BE2C (cell line): ENCODE measurements around the gene PLCB4.

Experiments used
- DNase-seq: peaks from one replicate; pipeline ENCODE4 v3.0.0-alpha.2; 2020
- H3K27me3 ChIP-seq: fragments of 250-450 bp; sonication (Bioruptor Pico); 2 replicates; pipeline ENCODE4 v1.5.1; 2020; ENCODE audit warnings: mild to moderate bottlenecking
- H3K36me3 ChIP-seq: fragments of 250-450 bp; sonication (Bioruptor Pico); 2 replicates; pipeline ENCODE4 v1.5.1; 2020; ENCODE audit warnings: mild to moderate bottlenecking
- H3K4me1 ChIP-seq: fragments of 250-450 bp; sonication (Bioruptor Pico); 2 replicates; pipeline ENCODE4 v1.5.1; 2020
- H3K4me3 ChIP-seq: 2 replicates; pipeline ENCODE4 v1.5.1; 2011; ENCODE audit warnings: low read depth, low read length
- H3K9me3 ChIP-seq: fragments of 250-450 bp; sonication (Bioruptor Pico); 2 replicates; pipeline ENCODE4 v1.5.1; 2020
- TF ChIP-seq, protein P1 (sequence below): IDR thresholded peaks from 2 replicates; pipeline ENCODE4 v1.5.1; 2012; ENCODE audit warnings: mild to moderate bottlenecking, low read depth, low read length

PLCB4 gene

DNA sequence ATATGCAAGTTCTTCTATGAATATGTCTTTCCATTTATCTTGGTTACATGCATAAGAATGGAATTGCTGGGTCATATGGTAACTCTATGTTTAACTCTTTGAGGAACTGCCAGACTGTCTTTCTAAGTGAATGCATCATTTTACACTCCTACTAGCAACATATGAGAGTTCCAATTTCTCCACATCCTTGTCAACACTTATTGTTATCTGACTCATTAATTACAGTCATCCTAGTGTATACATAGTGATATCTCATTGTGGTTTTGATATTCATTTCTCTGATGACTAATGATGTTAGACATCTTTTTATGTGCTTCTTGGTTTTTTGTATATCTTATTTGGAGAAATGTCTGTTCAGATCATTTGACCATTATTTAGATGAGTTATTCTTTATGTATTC, 348.8 kb downstream of the PLCB4 start:
- Histone ChIP-seq H3K36me3 (peaks cover 25% of the 10 kb centered on the region), H3K4me3 (no peak overlapping the region), H3K9me3 (no peaks in the 10 kb centered on the region), H3K4me1 (no peaks in the 10 kb centered on the region), H3K27me3 (no peaks in the 10 kb centered on the region)
- DNase-seq, result no peak
- TF ChIP-seq, protein P1, sequence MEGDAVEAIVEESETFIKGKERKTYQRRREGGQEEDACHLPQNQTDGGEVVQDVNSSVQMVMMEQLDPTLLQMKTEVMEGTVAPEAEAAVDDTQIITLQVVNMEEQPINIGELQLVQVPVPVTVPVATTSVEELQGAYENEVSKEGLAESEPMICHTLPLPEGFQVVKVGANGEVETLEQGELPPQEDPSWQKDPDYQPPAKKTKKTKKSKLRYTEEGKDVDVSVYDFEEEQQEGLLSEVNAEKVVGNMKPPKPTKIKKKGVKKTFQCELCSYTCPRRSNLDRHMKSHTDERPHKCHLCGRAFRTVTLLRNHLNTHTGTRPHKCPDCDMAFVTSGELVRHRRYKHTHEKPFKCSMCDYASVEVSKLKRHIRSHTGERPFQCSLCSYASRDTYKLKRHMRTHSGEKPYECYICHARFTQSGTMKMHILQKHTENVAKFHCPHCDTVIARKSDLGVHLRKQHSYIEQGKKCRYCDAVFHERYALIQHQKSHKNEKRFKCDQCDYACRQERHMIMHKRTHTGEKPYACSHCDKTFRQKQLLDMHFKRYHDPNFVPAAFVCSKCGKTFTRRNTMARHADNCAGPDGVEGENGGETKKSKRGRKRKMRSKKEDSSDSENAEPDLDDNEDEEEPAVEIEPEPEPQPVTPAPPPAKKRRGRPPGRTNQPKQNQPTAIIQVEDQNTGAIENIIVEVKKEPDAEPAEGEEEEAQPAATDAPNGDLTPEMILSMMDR, result no peak

DNA sequence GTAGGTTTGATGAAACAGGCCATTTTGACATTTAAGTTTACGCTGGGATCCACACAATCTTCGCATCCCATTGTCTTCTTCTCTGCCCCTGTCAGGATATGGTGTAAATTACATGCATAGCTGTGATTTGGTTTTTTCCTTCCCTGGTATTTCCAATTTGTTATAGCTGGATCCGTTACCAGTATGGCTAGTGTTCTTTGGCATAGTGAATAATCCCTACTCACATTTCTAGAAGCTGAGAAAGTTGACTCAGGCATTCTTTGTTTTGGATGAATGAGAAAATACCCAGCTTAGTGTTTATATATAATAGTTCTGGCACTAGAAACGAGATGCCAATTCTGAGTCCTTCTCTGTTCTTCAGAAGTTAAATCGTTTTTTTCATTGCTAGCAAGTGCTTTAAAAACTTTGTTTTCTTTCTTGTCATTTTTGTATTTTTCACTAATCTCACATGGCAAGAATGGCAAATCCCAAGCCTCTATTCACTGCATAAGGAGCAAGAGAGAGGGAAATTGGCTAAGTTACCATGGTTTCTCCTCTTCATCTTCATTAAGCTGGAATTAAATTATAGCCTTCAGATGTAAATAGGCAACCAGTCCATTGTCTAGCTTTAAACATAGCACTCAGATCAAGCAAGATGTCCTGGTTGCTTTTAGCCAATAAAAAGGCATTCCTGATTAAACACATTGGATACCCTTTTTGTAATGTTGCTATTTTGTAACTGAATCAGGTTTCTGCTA, 353.6 kb downstream of the PLCB4 start:
- no peaks in the 10 kb centered on the region for H3K27me3 ChIP-seq
- no peaks in the 10 kb centered on the region for H3K9me3 ChIP-seq
- H3K4me1 ChIP-seq, result no peaks in the 10 kb centered on the region
- peaks cover 30% of the 10 kb centered on the region for H3K36me3 ChIP-seq
- no peak overlapping the region for H3K4me3 ChIP-seq
- TF ChIP-seq, protein P1, result no peak
- no peak for DNase-seq

DNA sequence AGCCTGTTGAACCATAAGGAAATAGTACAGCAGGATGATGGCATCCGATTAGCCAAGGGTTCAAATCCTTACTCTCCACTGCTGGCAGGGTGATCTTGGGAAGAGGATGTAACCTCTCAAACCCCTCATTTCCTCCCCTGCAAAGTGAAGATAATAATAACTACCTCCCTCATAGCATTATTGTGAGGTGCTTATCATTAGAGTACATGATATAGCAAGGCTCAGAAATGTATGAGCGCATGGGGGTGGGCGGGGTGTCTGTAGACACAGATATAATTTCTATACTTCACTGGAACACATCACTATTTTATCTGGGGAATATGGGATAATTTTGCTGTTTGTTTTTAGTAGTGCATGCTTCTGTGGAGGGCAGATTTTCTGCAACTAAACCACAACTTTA, 355.7 kb downstream of the PLCB4 start:
- TF ChIP-seq, protein P1, result no peak
- H3K36me3 ChIP-seq, result peaks cover 36% of the 10 kb centered on the region
- H3K4me3 ChIP-seq, result no peak overlapping the region
- no peaks in the 10 kb centered on the region for H3K27me3 ChIP-seq
- H3K9me3 ChIP-seq, result no peaks in the 10 kb centered on the region
- H3K4me1 ChIP-seq, result no peaks in the 10 kb centered on the region
- DNase-seq, result no peak

DNA sequence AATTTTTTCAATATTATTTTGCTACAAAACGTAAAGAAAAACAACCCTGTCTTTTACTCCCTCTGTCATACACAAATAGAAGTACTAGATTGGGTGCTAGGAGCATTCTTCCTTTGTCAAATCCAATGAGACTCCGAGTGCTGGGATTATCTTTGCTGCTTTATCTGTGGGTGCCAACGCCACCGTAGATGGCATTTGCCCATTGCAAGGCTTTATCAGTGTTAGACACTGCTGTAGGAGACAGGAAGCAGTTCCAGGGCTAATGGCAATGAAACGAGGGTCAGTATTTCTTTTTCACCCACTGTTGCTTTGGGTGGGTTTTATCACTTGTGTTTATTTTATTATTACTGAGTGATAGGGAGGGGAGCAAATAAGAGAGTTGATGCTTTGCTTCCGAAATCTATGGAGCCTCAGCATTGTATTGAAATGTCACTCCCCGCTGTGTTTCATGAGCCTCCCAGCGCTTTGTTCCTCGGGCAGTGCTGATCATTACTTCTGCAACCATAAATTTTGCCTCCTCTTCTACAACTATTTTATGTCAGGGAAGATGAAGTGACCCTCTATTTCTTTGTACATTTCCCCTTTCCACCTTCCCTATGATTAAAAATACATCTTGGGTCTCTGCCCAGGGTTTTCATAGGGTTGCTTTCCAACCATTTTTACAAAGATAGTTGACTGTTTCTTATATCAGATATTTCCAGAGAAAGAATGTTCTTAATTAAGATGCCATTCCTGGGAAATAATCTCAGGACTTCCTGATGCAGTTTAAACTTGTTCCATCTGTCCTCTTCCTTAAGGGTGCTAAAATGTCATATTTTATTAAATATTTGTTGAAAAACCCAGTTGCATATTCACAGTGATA, 358.8 kb downstream of the PLCB4 start:
- TF ChIP-seq, protein P1, result no peak
- peaks cover 23% of the 10 kb centered on the region for H3K36me3 ChIP-seq
- no peak for DNase-seq
- H3K4me1 ChIP-seq, result no peaks in the 10 kb centered on the region
- H3K9me3 ChIP-seq, result no peaks in the 10 kb centered on the region
- H3K4me3 ChIP-seq, result no peak overlapping the region
- H3K27me3 ChIP-seq, result no peaks in the 10 kb centered on the region

DNA sequence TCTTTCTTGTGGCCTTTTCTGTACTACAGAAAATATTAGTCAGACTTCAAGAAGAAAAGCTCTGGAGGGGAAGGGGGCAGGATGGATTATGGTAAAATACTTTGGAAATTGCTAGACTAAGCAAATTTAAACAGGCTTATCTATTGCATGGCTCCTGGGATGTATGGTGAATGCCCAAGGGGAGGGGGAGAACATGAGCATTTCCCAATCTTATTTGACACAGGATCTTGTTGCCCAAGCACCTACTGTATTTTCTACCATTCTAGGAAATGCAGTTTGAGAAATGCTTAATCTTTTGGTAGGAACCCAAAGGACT, 359.4 kb downstream of the PLCB4 start:
- TF ChIP-seq, protein P1, result no peak
- H3K9me3 ChIP-seq, result no peaks in the 10 kb centered on the region
- no peak for DNase-seq
- peaks cover 23% of the 10 kb centered on the region for H3K36me3 ChIP-seq
- H3K4me3 ChIP-seq, result no peak overlapping the region
- no peaks in the 10 kb centered on the region for H3K27me3 ChIP-seq
- no peaks in the 10 kb centered on the region for H3K4me1 ChIP-seq

DNA sequence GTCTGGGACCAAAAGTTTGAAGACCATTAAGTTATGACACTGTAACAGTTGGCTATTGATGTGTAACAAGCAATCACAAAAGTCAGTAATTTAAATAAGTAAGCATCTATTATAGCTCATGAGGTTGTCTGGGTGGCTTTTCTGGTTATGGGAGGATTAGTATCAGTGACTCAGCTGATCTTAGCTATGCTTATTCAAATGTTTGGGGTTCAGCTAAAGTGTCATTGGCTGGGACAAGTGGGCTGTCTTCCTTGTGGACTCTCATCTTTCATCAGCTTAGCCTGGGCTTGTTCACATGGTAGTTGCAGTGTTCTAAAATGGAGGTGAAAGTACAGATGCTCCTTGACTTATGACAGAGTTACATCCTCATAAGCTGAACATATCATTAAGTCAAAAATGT, 370.9 kb downstream of the PLCB4 start:
- no peak for DNase-seq
- H3K36me3 ChIP-seq, result peaks cover 63% of the 10 kb centered on the region
- peaks cover 4% of the 10 kb centered on the region for H3K4me1 ChIP-seq
- TF ChIP-seq, protein P1, result no peak
- no peak overlapping the region for H3K4me3 ChIP-seq
- no peaks in the 10 kb centered on the region for H3K27me3 ChIP-seq
- peaks cover 4% of the 10 kb centered on the region; the same call in 1 of the 2 replicates for H3K9me3 ChIP-seq
